Ovary (tissue), 9 donors: ENCODE data around the gene RNF111. TPM values are rescaled to one million over a fixed set of nuclear protein-coding genes. Genes with fewer than 3 reads are reported as not detected.

ENCODE experiments used
- DNase-seq, 5 donors: peaks; one replicate each; pipeline ENCODE4 v3.0.0-alpha.2; 2019 to 2020
- H3K27ac ChIP-seq, 2 donors: fragments of 200-600 bp; one replicate each; pipeline versions ENCODE4 v1.5.1 to v1.8.0; 2019 to 2022
- H3K27me3 ChIP-seq: fragments of 200-600 bp; one replicate; pipeline ENCODE4 v1.8.0; 2022
- H3K36me3 ChIP-seq: fragments of 200-600 bp; sonication (generic); one replicate; pipeline ENCODE4 v1.5.1; 2019
- H3K4me1 ChIP-seq: one replicate; pipeline ENCODE4 v1.8.1; 2013; ENCODE audit warnings: mild to moderate bottlenecking, moderate library complexity; ENCODE audit not compliant: insufficient read depth
- H3K4me3 ChIP-seq: fragments of 200-600 bp; sonication (generic); one replicate; pipeline ENCODE4 v1.5.1; 2017
- H3K9me3 ChIP-seq, 2 donors: fragments of 200-600 bp in 1 of 2; sonication (generic) in 1 of 2; one replicate each; pipeline versions ENCODE4 v1.5.1 to v1.8.1; 2013 to 2019; ENCODE audit warnings: mild to moderate bottlenecking in 1 of 2, moderate library complexity in 1 of 2
- EP300 ChIP-seq: sonication (generic); formaldehyde crosslinking; IDR thresholded peaks from one replicate; pipeline ENCODE4 v1.6.1; 2017; ENCODE audit warnings: antibody characterized with exemption
- POLR2A ChIP-seq: fragments of 450-650 bp; IDR thresholded peaks from one replicate; pipeline ENCODE4 v1.6.1; 2017; ENCODE audit warnings: antibody characterized with exemption, mild to moderate bottlenecking, moderate library complexity
- WGBS, 3 donors: extraction: QIAGEN DNeasy Blood & Tissue Kit in 1 of 3; methylation state at CpG; one replicate each; pipeline versions ENCODE4 v1.1.5 to v1.1.7; 2013 to 2017; 5-methylcytosine and 5-hydroxymethylcytosine counted together
- intact Hi-C, 4 donors: fragments of 100-400 bp; cut with DNase I; formaldehyde crosslinking; loops; one replicate each; pipeline versions ENCODE4 v1.11.0 to v1.15.1; 2022 to 2023
- polyA plus RNA-seq, 2 donors: library from polyadenylated mRNA; stranded (reverse); fragments of 200-250 nt in 1 of 2; fragments of 350-450 nt in 1 of 2; fragmentation: Illumina TruSeq in 1 of 2; extraction: RNeasy Lipid Tissue Mini Kit (QIAGEN cat#74804) in 1 of 2; gene quantifications; one replicate each; pipeline ENCODE4 v1.2.3, GENCODE V29; 2013 to 2014
- total RNA-seq, 7 donors: library from RNA; depleted of rRNA in 2 of 7; stranded (reverse); fragments of >200 nt in 2 of 7; fragmentation: NEBNext Ultra II Directional in 3 of 7; extraction: Animal tissue kit (Norgen Biotek cat#: 25700) in 3 of 7; gene quantifications; one replicate each; pipeline versions ENCODE4 v1.1.0 to v1.2.4, GENCODE V29; 2016 to 2023
- TF ChIP-seq, protein P1 (sequence below), 3 donors: fragments of 450-650 bp in 2 of 3; fragments of 200-600 bp in 1 of 3; IDR thresholded peaks; one replicate each; pipeline versions ENCODE4 v1.5.1 to v1.8.0; 2016 to 2022; ENCODE audit warnings: antibody characterized with exemption in 3 of 3, mild to moderate bottlenecking in 1 of 3
- donor health status: DM: no; HTN: no; CAD: no; lungs with moderate emphysema.
- donor health status: DM: no; HTN: no; CAD: no.
- donor health status: Bipolar disorder and iron deficiency.
- donor health status: DM: yes; HTN: yes; CAD: no.
- donor health status: DM: no; HTN: no; CAD: no.
- donor health status: DM: yes; HTN: yes; CAD: no.

RNF111 gene
- total and polyA plus RNA-seq, 9 donors = 10.1 to 47.5 (median 29.3) TPM

GRCh38 chr15:59035201-59035600 lies 47.7 kb downstream of the RNF111 start:
- Histone ChIP-seq H3K36me3 (no peaks in the 10 kb centered on the region), H3K27ac (no peak overlapping the region), H3K27me3 (no peaks in the 10 kb centered on the region), H3K9me3 (no peaks in the 10 kb centered on the region), H3K4me1 (no peaks in the 10 kb centered on the region), H3K4me3 (no peak overlapping the region)
- no peak for TF ChIP-seq EP300
- TF ChIP-seq, protein P1, sequence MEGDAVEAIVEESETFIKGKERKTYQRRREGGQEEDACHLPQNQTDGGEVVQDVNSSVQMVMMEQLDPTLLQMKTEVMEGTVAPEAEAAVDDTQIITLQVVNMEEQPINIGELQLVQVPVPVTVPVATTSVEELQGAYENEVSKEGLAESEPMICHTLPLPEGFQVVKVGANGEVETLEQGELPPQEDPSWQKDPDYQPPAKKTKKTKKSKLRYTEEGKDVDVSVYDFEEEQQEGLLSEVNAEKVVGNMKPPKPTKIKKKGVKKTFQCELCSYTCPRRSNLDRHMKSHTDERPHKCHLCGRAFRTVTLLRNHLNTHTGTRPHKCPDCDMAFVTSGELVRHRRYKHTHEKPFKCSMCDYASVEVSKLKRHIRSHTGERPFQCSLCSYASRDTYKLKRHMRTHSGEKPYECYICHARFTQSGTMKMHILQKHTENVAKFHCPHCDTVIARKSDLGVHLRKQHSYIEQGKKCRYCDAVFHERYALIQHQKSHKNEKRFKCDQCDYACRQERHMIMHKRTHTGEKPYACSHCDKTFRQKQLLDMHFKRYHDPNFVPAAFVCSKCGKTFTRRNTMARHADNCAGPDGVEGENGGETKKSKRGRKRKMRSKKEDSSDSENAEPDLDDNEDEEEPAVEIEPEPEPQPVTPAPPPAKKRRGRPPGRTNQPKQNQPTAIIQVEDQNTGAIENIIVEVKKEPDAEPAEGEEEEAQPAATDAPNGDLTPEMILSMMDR (IDR thresholded peaks at IDR 0.05) = no peak
- TF ChIP-seq POLR2A = no peak
- intact Hi-C loops = no loop called here
- DNase-seq = no peak
- WGBS, 3 donors = 91 to 95% (median 94%) methylated on average over 3 of the region's 3 CpGs

GRCh38 chr15:59039225-59039624 lies 51.8 kb downstream of the RNF111 start:
- 92 to 96% (median 93%) methylated on average over 2 of the region's 2 CpGs for WGBS, 3 donors
- Histone ChIP-seq H3K27ac (no peak overlapping the region), H3K4me3 (no peak overlapping the region), H3K36me3 (no peaks in the 10 kb centered on the region), H3K27me3 (no peaks in the 10 kb centered on the region), H3K9me3 (no peaks in the 10 kb centered on the region), H3K4me1 (peaks cover 4% of the 10 kb centered on the region)
- TF ChIP-seq POLR2A (no peak), EP300 (no peak)
- TF ChIP-seq, protein P1 (IDR thresholded peaks at IDR 0.05) = no peak
- intact Hi-C loops = no loop called here
- no peak for DNase-seq

GRCh38 chr15:59042041-59042440 lies 54.6 kb downstream of the RNF111 start:
- Histone ChIP-seq H3K4me3 (no peak overlapping the region), H3K27me3 (no peaks in the 10 kb centered on the region), H3K4me1 (peaks cover 4% of the 10 kb centered on the region), H3K36me3 (no peaks in the 10 kb centered on the region), H3K27ac (no peak overlapping the region), H3K9me3 (no peaks in the 10 kb centered on the region)
- no peak for TF ChIP-seq POLR2A
- TF ChIP-seq, protein P1 (IDR thresholded peaks at IDR 0.05) = no peak
- TF ChIP-seq EP300 = no peak
- 94 to 96% (median 95%) methylated on average over 6 of the region's 6 CpGs for WGBS, 3 donors
- no peak for DNase-seq
- intact Hi-C loops = no loop called here

- no peak for DNase-seq
- peaks cover 4% of the 10 kb centered on the region for H3K4me1 ChIP-seq
- no peak overlapping the region for H3K27ac ChIP-seq
- no peaks in the 10 kb centered on the region for H3K27me3 ChIP-seq
- H3K9me3 ChIP-seq = no peaks in the 10 kb centered on the region
- 98 to 99% (median 98%) methylated on average over 3 of the region's 3 CpGs for WGBS, 3 donors
- intact Hi-C loops = no loop called here
- H3K4me3 ChIP-seq = no peak overlapping the region
- TF ChIP-seq EP300 (no peak), POLR2A (no peak)
- TF ChIP-seq, protein P1 (IDR thresholded peaks at IDR 0.05) = no peak
- H3K36me3 ChIP-seq = no peaks in the 10 kb centered on the region
Measured at GRCh38 chr15:59048897-59049296, 61.4 kb downstream of the RNF111 start.
